GM19035 (cell line): ENCODE data around the gene ASCL2.
"Not testable (repeated sequence)": the region's sequence is repeated elsewhere in the genome, so short reads cannot be mapped to it uniquely, and the experiment has no call there.

Experiments used
- ATAC-seq: cut with Tn5 transposase; IDR thresholded peaks from one replicate; pipeline ENCODE4 v1.9.1; 2021; ENCODE audit not compliant: unreplicated experiment

Gene ASCL2

DNA sequence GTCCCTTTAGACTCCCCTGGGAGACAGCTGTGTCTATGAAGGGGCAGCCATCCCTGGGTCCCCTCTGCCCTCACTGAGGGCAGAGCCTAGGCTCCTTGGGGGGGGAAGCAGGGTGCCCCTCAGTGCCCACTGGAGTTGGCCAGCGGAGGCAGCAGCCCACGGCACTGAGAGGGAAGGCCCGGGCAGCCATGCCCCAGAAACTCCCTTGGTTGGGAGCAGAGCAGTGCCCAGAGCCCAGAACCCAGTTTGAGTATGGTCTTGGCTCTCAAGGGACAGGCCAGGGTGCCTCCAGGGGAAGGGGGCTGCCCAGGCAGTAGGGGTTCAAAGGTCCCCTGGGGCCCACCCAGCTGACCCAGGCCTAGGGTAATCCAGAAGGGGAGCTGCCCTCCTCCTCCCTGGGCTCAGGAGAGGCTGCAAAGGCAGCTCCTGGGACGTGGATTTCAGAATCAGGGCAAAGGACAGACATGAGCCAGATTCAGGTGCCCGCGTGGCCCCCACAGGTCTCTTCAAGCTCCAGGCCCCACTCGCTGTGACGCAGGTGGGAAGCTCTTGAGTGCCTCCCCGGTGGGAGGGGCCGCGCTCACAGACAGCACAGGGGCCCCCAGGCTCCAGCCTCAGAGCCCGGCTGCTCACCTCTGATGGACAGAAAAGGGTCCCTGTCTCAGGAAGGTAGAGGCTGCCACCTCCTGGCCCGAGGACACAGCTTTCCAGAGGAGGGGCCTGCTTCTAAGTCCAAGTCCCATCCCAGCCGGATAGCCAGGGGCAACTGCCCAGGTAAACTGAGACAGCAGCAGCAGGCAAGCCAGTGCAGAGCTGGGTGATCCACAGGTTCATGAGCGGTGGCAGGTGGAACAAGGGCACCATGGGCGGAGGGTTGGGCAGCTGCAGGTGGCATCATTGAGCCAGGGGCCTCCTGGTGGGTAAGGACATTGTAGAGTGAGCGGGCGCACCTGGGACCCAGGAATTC lies 28.7 kb upstream of the ASCL2 start:
- ATAC-seq: no peak

DNA sequence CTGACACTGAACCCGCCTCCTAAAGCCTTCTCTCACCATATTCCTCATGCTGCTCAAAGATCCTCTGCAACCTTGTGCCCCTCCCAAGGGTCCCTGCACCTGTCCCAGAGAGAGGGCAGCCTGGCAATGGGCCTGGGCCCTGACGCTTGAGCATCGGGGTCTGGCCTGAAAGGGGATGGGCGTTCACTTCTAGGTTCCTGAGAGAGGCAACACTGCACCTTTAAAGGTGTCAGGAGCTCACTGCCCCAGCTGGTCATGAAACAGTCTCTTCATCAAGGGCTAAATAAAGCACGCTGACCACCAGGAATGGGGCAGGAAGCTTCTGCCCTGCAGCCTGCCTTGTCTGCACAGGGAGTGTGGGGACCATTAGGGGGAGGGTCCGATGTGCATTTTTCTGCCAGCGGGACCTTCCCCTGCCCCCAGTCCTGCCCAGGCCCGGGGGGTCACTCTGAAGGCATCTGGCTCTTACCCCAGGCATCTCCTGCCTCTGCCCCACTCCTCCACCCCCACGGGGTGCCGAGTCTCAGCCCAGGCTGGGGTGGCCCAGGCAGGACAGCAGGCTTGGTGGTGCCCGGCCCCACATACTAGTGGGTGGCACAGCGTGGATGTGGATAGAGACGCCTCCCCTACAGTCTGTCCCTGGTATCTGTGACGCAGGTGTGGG lies 27.9 kb upstream of the ASCL2 start:
- no peak for ATAC-seq

DNA sequence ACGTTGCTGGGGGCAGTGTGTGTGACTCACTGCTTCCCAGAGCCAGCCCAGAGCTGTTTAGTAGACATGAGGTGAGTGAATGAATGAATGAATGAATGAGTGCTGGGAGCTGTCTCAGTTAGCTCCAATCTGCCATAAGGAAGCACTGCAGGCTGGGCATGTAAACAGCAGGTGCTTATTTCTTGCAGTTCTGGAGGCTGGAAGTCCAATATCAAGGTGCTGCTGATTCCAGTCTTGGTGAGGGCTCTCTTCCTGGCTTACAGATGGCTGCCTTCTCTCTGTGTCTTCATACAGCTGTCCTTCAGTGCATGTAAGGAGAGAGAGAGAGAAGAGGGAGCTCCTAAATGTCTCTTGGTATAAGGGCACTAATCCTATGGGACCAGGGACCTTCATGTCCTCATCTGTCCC lies 27.2 kb upstream of the ASCL2 start:
- ATAC-seq: no peak

DNA sequence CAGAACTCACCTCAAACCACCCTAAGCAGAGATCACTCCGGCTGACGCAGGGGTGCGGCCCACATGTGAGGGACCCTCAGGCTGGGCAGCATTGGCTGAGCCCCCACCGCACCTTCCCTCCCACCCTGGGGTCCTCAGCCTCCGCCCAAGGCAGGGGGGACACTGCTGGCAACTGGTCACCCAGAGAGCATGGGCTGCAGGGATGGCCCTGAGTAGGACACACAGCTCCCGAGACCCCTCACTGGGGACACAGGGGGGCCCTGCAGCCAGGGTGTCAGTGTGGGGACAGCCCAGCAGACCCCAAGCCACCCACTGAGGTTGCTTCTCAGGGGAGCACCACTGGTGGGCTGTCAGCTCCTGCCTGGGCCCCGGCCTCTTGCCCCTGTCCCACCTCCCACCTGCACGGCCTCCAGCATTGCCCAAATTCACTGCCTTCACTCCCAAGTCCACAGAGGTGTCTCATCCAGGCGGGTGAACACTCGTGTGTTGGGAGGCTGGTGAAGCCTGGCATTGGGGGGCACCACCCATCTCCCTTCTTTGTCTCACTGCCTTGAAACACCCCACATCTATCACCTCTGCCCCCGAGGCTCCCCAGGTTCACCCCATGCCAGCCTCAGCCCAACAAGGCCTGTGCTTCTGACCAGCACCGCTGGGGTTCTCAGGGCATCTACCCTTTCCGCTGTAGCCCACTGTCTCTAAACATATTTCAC lies 26.7 kb upstream of the ASCL2 start:
- no peak for ATAC-seq

DNA sequence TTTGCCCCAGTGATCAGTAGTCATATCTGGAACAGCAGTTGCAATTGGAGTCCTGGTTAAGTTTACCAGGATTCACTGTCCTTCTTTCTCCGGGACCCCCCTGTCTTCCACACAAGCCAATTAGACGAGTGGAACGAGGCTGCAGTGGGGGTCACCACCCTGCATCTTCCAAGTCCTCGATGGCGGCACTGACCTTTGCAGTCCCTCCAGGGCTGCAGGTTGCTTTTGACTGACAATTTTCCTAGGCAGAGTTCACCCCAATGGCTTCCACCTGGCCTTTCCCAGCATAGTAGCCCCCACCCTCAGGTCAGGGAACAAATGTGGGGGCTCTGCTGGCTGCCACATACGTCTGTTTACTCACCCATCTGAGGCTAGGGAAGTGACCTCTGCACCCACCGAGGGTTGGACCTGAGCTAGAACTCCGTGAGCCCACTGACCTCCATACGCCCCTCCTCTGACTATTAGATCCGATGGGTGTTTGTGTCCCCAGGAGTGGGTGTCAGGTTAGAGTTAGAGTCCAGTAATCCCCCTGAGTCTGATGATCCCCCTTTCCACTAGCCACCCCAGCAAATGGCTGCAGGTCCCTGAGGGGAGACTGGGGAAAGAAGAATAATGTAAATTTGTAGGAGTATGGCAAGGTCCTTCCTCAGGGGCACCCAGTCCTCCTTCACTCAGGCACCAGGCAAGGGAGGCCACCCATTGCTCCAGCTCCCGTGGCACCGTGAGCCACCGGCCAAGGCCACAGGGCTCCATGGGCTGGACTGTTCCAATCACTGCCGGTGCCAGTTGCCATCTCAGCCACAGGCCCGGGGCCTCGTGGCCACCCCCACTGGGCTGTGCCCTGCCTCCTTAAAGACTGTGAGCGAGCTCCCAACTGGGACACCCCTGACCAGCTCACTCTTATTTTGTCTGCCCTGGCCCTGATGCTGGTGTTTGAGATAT lies 25.9 kb upstream of the ASCL2 start:
- ATAC-seq: no peak

DNA sequence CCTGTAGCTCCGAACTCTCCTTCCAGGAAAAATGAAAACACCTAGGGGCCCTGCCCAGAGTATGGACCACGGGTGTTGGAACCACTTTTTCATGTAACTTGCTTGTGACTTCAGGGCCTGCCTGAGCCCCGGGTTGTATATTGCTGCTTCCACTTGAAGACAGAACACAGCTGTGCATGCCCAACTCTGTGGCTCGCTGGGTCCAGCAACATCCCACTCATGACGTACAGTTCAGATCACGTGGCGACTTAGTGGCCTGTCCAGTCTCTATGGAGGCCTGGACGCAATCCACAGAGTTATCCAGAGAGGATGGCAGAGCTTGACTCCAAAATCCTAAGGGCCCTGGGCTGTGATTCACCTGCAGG lies 24.5 kb upstream of the ASCL2 start:
- ATAC-seq: no peak

DNA sequence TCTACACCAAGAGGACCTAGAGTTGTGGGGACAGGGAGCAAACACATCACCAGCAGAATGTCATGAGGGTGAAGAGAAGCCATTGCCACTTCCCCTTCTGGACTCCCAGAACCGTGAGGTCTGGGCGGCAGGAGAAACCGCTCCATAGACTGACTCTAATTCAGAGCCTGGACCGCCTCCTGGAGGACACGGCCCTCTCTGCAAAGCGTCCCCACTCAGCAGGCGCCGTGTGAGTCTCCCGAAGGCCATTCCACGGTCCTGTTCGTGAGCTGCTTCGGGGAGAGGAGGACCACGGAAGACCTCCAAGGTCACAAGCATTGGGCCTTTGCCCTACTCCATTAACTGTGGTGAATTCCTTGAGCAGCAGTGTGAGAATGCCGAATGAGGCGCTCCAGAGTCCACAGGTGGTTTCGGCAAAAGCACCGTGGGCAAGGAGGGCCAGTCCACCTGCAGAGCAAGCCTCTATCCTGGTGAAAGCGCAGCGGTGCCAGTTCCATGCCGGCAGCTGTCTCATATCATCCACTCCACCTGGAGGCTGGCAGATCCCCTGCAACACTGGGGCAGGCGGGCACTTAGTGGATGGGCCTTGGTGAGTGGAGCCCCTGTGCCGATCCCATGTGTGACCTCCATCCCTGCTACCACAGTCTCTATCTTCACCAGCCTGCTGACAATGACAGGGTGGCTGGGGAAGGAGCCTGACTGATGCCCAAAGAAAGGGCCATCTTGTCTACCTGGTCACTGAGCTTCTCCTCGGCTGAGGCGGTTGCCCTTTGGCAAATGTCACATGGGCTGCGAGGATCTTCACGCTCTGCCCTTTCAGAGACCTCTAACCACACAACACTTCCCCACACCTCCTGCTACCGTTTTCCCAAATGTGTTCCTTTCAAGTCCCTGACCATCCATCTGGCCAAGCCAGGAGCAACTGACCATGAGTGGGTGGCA lies 23.9 kb upstream of the ASCL2 start:
- ATAC-seq: no peak

DNA sequence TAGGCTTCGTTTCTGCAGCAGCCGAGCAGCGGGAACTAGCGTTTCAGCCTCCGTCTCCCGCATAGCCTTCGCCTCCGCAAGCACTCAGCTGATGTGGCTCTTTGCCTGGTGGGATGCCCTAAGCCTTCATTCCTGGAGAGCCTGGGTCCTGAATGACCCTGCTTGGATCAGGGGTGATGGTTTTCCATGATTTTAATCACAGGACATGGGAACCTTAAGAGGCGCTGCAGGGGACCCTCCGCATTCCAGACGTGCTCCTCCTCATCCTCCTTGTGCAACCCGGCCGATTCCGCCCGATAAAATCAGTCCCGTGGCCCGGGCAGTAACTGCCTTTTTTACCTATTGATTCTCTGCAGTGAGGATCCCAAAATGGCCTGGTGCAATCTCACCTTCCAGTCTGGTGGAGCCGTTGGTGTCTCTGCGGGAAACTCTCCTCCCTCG lies 23.2 kb upstream of the ASCL2 start:
- no peak for ATAC-seq

DNA sequence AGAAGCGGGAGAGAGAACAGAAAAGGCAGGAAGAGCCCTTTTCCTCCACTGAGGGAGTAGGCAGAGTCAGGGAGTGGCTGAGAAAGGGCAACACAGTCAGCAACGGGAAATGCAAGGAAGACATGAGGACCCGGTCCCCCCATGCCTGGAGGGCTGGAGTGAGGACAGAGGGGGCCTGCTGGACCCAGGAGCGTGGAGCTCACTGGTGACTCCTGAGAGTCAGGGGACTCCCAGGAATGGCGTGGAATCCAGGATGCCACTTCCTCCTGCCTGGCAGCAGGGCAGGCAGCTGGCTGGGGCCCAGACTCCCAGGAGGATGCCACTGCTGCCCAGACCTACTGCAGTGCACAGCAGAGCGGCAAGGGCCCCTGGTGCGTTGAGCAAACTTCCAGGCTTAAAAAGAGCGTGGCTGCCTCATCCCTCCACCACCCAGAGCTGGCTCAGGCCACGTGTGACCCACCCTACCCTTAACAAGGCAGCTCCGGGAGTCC lies 20.0 kb upstream of the ASCL2 start:
- no peak for ATAC-seq

DNA sequence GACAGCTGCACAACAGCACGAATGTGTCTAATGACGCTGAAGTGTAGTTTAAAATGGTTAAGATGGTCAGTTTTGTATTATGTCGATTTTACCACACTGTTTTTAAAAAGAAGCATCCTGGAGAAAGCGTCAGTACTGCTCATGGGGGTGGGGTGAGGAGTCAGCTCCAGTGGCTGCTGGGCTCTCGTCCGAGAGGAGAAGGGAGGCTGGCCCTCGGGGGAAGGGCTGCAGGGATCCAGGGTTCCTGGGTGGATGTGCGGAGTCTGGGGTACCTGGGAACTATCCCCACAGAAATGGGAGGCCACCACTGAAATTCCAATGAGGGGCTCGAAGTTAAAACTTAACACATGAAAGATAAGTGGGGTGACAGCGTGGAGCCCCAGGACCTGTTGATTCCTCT lies 19.5 kb upstream of the ASCL2 start:
- no peak for ATAC-seq

DNA sequence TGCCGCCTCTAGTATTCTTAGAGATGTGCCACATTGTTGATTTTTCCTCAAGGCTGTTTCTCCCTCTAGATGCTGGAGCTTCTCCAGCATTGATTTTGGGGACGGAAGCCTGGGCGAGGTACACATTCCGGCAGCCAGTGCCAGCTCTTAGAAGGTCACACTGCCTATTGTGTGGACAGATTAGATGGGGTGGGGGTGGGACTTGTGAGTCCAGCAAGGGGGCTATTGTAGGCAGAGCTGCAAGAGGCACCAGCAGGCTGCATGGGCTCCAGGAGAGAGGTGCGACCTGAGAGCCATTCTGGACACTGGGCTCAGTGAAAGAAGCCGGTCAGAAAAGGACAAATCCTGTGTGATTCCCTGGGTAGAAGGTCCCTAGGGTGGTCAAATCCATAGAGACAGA lies 19.0 kb upstream of the ASCL2 start:
- ATAC-seq: no peak

DNA sequence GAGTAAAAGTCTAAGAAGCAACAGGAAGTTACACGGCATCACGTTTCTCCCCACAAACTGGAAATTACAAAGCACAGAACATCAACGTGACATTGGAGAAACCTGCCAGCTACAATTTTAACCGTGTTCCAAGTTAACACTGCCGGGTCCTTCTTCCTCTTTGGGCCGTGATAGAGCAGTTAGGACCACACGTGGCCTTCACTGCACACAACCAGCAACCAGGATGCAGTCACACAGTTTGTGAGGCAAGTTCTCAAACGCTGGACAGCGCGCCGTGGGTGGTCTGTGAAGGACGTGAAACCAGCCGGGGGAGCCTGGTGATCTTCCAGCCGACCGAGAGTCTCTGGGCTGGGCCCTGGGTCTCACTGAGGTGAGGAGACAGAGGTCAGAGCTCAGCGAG lies 16.7 kb upstream of the ASCL2 start:
- no peak for ATAC-seq

DNA sequence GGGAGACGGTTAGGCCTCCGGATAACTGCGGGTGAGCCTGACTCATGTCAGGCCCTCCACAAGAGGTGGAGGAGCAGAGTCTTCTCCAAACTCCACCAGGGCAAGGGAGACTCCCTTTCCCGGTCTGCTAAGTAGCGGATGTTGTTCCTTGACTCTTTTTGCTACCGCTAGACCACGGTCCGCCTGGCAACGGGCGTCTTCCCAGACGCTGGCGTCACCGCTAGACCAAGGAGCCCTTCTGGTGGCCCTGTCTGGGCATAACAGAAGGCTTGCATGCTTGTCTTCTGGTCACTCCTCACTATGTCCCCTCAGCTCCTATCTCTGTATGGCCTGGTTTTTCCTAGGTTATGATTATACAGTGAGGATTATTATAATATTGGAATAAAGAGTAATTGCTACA lies 16.0 kb upstream of the ASCL2 start:
- ATAC-seq: not testable (repeated sequence)

DNA sequence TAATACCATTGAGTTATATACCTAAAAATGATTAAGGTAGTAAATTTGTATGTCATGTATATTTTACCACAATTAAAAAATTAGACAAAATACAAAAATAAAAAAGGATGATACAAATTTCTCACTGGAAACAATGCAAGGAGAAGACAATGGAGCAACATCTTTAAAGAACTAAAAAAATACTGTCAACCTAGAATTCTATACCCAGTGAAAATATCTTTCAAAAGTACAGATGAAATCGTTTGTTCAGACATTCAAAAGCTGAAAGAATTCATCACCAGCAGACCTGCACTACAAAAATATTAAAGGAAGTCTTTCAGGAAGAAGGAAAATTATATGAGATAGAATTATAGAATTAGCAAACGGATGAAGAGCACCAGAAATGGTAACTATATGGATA lies 9.8 kb upstream of the ASCL2 start:
- no peak for ATAC-seq

DNA sequence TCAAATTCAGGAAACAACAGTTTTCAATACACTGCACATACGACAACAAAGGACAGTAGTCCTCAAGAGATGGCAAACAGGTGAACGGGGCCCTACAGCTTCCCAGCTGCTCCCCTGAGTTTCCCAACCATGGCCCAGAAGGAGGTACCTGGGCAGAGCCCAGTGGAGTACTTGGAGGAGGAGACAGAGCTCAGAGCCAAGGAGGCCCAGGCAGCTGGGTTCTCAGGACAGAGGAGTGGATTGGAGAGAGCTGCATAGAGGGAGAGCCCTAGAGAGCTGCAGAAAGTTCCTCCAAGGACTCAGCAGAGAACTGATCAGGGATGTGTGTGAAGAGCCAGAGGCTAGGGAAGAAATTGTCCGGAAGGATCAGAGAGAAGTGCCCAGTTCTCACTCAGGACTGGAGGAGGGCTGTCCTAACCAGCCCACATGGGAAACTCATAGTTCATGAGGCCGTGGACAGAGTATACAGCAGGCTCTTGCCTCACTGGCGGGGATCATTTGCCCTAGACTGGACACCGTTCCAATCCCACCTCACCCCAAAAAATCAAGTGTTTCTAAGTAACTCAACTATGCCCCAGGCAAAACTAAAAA lies 7.6 kb upstream of the ASCL2 start:
- ATAC-seq: no peak

DNA sequence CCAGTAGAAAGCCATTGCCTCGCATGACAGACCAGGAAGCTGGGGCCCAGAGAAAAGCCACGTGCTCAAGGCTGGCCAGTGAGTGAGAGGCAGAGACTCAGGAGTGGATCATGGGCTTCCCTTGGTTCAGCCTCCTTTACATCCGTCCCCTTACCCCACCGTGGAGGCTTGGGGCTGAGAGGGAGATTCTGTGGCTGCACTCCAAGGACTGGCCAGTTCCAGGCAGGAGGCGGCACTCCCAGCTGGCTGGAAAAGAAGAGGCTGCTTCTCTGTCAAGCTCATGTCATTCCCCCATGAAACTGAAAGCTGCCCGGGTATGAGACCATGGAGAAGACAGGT lies 6.6 kb upstream of the ASCL2 start:
- ATAC-seq: no peak

DNA sequence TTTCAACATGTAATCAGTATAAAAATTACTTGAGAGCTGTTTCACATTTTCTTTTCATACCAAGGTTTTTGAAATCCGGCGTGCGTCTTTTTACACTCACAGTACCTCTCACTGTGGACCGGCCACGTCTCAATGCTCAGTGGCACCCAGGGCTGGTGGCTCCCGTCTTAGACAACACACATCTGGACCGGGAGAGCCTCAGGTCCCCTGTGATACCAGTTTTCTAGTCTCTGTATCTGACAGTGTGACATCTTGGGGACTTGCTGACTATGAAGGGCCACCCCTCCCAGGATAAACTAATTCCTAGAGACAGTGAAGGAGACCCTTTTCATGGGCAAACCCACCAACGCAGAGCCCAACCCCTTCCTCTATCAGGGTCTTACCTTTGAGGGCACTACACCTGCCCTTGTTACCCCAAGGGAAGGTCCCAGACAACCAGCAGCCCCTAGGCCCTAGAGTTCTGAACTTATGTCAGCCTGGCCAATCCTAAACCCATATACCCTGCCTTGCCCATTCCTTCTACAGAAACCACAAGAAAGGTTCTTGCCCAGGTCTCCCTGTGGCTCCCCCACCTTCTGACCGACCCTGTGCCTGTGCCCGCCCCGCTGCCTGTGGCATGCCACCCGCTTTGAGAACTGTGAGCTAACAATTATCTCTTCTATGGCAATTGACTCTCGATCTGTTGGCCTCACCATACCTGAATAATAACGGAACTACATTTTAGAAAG lies 6.1 kb upstream of the ASCL2 start:
- no peak for ATAC-seq
